GM19328 (cell line): ENCODE data around the gene GID8.

Source experiments
- ATAC-seq: cut with Tn5 transposase; IDR thresholded peaks from one replicate; pipeline ENCODE4 v1.9.1; 2021; ENCODE audit warnings: mild to moderate bottlenecking, moderate library complexity; ENCODE audit not compliant: unreplicated experiment

Gene GID8

DNA sequence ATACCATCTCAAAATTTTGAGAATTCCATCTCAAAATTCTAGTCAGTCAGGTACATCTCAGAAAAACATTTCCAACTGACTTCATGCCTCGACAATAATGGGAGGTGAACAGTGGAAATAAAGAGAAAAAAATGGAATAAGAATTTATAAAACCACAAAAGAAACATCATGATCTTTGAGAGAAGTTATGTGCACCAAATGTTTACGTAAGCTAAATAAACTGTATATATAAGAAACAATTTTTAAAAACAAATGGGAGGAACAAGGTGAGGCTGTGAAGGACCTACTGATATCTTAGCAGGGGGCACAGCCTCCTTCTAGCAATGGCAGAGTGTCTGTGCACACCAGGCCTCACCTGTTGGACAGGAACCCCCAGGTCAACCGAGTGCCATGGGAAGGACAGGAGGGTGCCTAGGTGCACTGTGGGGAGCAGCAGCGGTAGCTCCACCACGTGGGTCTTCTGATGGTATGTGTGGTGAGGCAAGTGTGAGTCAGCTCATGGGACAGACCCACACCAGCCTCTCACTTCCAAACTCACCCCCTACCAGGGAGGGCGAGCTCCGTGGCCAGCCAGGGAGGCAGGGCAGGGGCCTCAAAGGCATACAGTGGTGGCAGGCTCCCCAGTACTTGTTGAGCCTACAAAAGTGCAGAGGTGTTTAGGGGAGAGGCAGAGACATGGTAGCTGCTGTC is 34.9 kb upstream of the GID8 start:
- no peak for ATAC-seq

DNA sequence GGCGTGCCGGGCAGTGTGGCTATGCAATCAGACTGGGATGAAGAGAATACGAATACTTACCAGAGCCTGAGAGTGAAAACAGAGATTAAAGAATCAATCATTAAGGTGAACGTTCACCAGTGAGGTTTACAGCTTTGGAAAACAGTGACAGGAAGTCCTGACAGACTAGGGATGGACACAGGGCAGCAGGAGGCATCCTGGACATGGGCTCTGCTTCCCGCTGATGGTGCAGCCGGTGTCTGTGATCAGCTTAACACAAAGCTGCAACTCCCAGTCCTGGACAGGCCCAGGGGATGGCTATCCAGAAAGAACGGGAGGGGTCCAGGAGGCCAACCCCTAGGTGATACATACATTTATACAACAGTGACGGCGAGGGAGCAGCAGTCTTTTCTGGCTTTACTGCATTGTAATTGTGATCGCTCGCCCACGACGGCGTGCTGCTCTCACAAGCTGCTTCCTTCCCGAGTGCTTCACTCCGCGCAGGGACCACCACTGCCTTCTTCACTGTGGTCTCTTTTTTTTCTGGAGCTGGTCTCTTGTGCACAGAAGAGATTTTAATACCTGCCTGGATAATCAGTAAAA is 32.3 kb upstream of the GID8 start:
- ATAC-seq, result no peak

- no peak for ATAC-seq
Observed at GRCh38 chr20:62906209-62906608, 31.7 kb upstream of the GID8 start.

DNA sequence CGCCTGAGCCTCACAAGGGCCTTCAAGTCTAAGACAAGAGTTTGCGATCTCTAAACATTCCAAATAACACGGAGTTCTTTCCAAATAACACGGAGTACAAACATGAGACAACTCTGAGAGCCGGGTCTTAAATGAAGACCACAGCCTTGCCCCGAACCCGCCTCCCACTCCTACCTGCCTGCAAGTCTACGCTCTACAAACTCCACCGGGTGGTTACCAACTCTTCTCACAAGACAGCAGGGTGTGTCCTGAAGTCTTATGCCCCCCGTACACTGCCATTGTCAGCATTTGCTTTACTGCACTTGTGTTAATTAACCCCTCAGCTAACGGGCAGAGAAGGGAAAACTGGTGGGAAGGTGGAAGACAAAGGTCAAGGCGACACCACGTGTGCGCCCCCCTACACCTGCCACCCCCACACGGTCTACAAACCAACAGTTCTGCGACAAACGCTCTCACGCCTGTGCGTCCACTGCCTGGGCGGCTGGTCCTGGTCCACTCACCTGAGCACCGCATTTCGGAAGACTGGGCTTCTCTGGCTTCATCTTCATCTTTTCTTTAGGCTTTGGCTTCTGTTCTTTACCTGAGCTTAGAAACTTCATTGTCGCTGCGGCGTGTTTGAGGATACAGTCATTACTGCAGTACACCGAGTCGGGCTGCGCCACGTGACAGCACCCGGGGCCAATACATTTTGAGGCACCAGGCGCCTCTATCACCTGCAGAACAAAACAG is 31.1 kb upstream of the GID8 start:
- no peak for ATAC-seq

DNA sequence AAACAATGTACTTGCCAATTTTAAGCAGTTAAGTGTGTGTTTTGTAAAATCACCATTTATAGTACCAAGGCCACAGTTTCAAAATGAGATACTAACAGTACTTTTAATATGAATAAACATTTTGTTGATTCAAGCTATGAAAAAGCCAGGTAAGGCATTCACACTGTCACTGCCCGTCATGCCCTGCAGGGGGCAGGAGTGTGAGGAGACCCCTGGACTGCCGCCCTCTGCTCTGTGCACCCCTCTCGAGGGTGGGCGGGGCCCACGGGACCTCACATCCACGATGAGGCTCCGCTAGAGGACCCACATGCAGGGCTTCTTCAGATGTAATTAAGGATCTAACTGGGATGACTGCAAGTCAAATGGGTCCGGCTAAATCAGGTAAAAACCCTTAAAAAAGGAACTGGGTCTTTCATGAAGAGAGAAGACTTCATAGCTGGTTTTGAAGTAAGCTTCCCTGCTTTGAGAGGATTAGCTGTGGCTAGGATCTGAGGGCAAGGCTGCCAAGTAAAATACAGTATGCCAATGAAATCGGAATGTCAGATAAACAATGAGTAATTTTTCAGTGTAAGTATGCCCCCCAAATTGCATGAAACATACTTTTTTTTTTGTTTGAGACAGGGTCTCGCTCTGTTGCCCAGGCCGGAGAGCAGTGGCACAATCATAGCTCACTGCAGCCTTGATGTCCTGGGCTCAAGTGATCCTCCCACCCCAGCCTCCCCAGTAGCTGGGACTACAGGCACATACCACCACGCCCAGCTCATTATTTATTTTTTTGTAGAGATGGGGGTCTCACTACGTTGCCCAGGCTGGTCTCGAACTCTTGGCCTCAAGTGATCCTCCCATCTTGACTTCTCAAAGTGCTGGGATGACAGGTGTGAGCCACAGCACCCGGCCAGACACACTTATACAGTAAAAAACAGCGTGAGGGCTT is 30.3 kb upstream of the GID8 start:
- ATAC-seq, result no peak

GRCh38 chr20:62908971-62909791 is 28.8 kb upstream of the GID8 start:
- ATAC-seq, result no peak

DNA sequence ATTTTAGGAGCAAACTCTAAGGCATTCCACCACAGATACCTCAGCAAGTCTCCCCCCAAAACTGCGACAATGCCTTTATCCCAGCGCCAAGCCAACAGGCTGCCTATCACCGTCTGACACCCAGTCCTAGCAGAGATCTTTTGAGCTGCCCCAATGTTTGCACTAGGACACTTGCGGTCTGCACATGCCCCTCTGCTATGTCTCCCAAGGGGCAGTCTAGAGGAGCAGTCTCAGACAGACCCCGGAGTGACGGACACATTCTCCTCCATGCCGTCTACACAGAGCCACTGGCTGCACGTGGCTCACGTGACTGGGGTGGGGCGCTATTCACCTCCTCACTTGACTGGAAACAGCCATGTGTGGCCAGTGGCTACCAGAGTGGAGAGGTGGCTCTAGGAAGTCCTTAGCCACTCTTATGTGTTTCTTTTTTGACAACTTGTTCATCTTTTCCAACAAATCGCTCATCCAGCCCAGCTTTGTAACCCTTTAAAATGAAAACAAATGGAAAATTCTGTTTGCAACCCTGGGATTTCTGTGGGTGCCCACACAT is 27.7 kb upstream of the GID8 start:
- ATAC-seq, result no peak

- no peak for ATAC-seq
Observed at GRCh38 chr20:62910777-62911497, 27.0 kb upstream of the GID8 start.

DNA sequence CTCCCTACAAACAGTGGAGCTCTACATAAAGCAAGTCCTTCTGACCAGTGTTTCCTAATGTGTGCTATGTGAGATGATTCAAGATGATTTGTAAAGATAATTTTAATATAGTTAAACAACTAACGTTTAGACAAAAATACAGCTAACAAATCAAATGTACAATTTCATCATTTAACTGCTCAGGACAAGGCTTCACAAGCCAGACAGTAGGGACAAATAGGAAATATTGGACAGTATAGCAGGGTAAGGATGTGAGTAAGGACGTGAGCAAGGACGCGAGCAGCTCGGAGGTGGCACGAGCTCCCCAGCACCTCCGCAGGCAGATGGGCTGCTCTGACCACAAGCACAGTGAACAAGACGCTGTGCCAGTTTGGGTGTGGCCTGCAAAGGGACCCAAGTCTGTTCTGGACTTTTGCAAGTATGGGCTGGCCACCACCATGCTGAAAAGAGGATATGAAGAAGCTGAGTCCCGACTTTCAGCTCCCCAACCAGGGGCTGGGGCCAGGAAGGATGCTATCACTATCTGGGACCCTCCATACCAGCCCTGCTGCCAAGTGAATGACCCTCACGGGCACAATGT is 26.2 kb upstream of the GID8 start:
- ATAC-seq, result no peak

GRCh38 chr20:62913043-62913630 is 24.8 kb upstream of the GID8 start:
- ATAC-seq, result no peak

DNA sequence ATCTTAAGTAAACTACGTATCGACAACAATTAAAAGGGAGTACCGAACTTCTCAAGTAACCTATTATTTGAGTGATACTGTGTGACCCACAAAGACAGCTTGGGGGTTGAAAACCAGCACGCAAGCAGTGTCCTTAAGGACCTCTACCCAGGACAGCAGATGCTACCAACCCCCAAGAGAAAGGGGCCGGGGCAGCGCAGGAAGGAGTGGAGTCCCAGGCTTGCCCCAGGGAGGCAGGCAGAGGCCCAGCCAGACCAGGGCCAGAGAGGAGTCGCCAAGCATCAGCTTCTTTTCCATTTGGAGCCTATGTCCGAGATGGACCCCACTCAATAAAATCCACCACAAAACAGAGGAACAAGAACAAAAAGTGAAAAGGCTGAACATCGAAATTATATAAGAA is 23.5 kb upstream of the GID8 start:
- ATAC-seq, result no peak

- ATAC-seq, result no peak
Observed at GRCh38 chr20:62914970-62915457, 22.9 kb upstream of the GID8 start.

- no peak for ATAC-seq
Observed at GRCh38 chr20:62916703-62917476, 21.1 kb upstream of the GID8 start.

- ATAC-seq, result no peak
Observed at GRCh38 chr20:62917720-62918119, 20.2 kb upstream of the GID8 start.

- ATAC-seq, result no peak
Observed at GRCh38 chr20:62918147-62918546, 19.8 kb upstream of the GID8 start.

DNA sequence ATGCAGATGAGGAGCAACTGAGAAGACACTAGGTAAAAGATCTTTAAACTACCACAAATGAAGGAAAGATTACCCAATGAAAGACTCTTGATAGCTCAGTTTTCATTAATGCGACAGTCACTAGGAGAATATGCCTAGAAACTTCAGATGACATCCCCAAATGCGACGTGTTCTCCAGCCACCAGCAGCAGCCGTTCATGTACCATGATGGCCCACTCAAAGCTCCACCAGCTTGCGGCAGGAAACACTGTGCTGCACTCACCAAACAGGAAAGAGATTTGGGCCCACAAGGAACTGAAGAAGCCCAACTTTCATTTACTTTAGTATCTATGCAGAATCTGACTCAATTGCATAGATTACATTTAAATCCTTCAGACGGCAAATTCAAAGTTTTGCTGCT is 19.1 kb upstream of the GID8 start:
- no peak for ATAC-seq

DNA sequence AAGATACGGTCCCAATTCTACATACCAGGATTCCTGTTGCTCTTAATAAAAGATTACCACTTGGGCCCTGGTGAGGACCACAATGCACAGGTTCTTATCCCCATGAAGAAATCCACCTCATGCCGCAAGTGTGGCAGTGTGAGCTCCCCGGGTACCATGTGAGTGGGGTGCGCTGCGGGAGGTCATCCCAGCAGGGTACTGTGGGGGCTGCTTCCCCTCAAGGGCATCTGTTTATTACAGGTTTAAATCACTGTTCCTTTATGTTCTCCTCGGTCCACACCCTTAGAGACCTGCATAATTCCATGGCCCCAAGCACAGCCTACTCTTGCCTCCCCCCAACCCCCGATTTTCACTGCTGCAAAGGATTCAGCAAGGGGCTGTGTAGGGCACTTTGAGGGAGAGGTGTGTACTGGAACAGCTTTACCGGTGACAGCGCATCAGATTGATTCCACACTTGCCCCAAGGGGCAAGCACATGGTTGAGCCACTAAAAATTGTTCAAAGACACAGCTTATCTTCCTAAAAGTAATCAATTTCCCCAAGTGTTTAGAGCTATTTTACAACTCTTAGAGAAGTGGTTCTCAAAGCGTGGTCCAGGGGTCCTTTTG is 17.8 kb upstream of the GID8 start:
- no peak for ATAC-seq
